Breast epithelium (tissue), 3 donors: ENCODE measurements around the gene DVL1.

ENCODE experiments used
- POLR2AphosphoS5 ChIP-seq, 3 donors: sonication (generic); formaldehyde crosslinking; IDR thresholded peaks; one replicate each; pipeline ENCODE4 v1.6.1; 2017; ENCODE audit warnings: antibody characterized with exemption in 3 of 3
- TF ChIP-seq, protein P1 (sequence below), 3 donors: fragments of 450-650 bp; IDR thresholded peaks; one replicate each; pipeline ENCODE4 v1.5.1; 2016 to 2017; ENCODE audit warnings: antibody characterized with exemption in 3 of 3, mild to moderate bottlenecking in 3 of 3, moderate library complexity in 3 of 3

DNA sequence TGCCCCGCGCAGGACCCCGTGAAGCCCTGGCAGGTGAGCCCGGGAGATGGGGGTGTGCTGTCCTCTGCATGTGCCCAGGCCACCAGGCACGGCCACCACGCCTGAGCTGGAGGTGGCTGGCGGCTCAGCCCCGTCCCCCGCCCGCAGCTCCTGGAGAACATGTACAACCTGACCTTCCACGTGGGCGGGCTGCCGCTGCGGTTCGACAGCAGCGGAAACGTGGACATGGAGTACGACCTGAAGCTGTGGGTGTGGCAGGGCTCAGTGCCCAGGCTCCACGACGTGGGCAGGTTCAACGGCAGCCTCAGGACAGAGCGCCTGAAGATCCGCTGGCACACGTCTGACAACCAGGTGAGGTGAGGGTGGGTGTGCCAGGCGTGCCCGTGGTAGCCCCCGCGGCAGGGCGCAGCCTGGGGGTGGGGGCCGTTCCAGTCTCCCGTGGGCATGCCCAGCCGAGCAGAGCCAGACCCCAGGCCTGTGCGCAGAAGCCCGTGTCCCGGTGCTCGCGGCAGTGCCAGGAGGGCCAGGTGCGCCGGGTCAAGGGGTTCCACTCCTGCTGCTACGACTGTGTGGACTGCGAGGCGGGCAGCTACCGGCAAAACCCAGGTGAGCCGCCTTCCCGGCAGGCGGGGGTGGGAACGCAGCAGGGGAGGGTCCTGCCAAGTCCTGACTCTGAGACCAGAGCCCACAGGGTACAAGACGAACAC is 16.3 kb downstream of the DVL1 start:
- TF ChIP-seq, protein P1, sequence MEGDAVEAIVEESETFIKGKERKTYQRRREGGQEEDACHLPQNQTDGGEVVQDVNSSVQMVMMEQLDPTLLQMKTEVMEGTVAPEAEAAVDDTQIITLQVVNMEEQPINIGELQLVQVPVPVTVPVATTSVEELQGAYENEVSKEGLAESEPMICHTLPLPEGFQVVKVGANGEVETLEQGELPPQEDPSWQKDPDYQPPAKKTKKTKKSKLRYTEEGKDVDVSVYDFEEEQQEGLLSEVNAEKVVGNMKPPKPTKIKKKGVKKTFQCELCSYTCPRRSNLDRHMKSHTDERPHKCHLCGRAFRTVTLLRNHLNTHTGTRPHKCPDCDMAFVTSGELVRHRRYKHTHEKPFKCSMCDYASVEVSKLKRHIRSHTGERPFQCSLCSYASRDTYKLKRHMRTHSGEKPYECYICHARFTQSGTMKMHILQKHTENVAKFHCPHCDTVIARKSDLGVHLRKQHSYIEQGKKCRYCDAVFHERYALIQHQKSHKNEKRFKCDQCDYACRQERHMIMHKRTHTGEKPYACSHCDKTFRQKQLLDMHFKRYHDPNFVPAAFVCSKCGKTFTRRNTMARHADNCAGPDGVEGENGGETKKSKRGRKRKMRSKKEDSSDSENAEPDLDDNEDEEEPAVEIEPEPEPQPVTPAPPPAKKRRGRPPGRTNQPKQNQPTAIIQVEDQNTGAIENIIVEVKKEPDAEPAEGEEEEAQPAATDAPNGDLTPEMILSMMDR (IDR thresholded peaks at IDR 0.05), result no peak
- no peak for TF ChIP-seq POLR2AphosphoS5 (IDR thresholded peaks at IDR 0.05)
